OCI-LY1 (cell line): ENCODE measurements around the gene TCERG1L.
"Not testable (repeated sequence)": the region's sequence is repeated elsewhere in the genome, so short reads cannot be mapped to it uniquely, and the experiment has no call there.

Experiments
- CTCF ChIP-seq: fragments of 200-600 bp; sonication (generic), shearing (Covaris generic); IDR thresholded peaks from 2 replicates; pipeline ENCODE4 v1.5.1; 2017; ENCODE audit warnings: mild to moderate bottlenecking, antibody characterized with exemption, low read length, moderate library complexity, mixed read lengths
- EZH2 ChIP-seq: fragments of 200-600 bp; sonication (generic), shearing (Covaris generic); IDR thresholded peaks from 2 replicates; pipeline ENCODE4 v1.8.0; 2017; ENCODE audit warnings: borderline replicate concordance, mixed run types, mild to moderate bottlenecking, antibody characterized with exemption, low read length, moderate library complexity, mixed read lengths

- not testable (repeated sequence) for TF ChIP-seq CTCF, EZH2
Measured at GRCh38 chr10:131176324-131176723, 135.2 kb downstream of the TCERG1L start.
